Epithelial cell of proximal tubule (primary cell): Measurements from ENCODE around the gene CRYL1. TPM values are rescaled to one million over a fixed set of nuclear protein-coding genes. Genes with fewer than 3 reads are reported as not detected.

Source experiments
- DNase-seq: peaks from one replicate; pipeline ENCODE4 v3.0.0-alpha.2; 2011; ENCODE audit warnings: low read depth
- H3K4me3 ChIP-seq: 2 replicates; pipeline ENCODE4 v1.5.1; 2011; ENCODE audit warnings: low read depth, mild to moderate bottlenecking, low read length
- CTCF ChIP-seq: conservative IDR thresholded peaks from 2 replicates; pipeline ENCODE4 v1.5.1; 2012; ENCODE audit warnings: low read depth, mild to moderate bottlenecking, low read length
- total RNA-seq: library from RNA; depleted of rRNA; stranded (reverse); fragments of >200 nt; gene quantifications from 2 replicates; pipeline ENCODE4 v1.2.3, GENCODE V29; 2015

The CRYL1 gene
- total RNA-seq, 1 donor from 2014 or later = 41.3 TPM

GRCh38 chr13:20466371-20466770, 59.3 kb downstream of the CRYL1 start:
- H3K4me3 ChIP-seq = no peak overlapping the region
- DNase-seq = no peak
- no peak for TF ChIP-seq CTCF

GRCh38 chr13:20465218-20465879, 60.3 kb downstream of the CRYL1 start:
- TF ChIP-seq CTCF = no peak
- no peak for DNase-seq
- no peak overlapping the region for H3K4me3 ChIP-seq

- no peak overlapping the region for H3K4me3 ChIP-seq
- DNase-seq = no peak
- TF ChIP-seq CTCF = no peak
Observed at GRCh38 chr13:20462921-20463320, 62.7 kb downstream of the CRYL1 start.

GRCh38 chr13:20462533-20462915, 63.1 kb downstream of the CRYL1 start:
- no peak for TF ChIP-seq CTCF
- no peak for DNase-seq
- H3K4me3 ChIP-seq = no peak overlapping the region

GRCh38 chr13:20461860-20462532, 63.7 kb downstream of the CRYL1 start:
- DNase-seq = no peak
- TF ChIP-seq CTCF = no peak
- H3K4me3 ChIP-seq = no peak overlapping the region

GRCh38 chr13:20461481-20461859, 64.2 kb downstream of the CRYL1 start:
- no peak for DNase-seq

More at GRCh38 chr13:20461481-20461859, 64.2 kb downstream of the CRYL1 start:
- no peak overlapping the region for H3K4me3 ChIP-seq
- TF ChIP-seq CTCF = no peak
